IPS-18c (cell line): ENCODE results near the gene TES.

Experiments used
- H3K4me3 ChIP-seq: 2 replicates; pipeline ENCODE4 v1.7.0; 2013; ENCODE audit warnings: low read depth, mild to moderate bottlenecking, low read length, moderate library complexity; ENCODE audit not compliant: insufficient read depth
- H3K9me3 ChIP-seq: one replicate; pipeline ENCODE4 v1.6.1; 2013; ENCODE audit warnings: mild to moderate bottlenecking, low read length, moderate library complexity; ENCODE audit not compliant: control insufficient read depth, insufficient read depth

Gene TES

DNA sequence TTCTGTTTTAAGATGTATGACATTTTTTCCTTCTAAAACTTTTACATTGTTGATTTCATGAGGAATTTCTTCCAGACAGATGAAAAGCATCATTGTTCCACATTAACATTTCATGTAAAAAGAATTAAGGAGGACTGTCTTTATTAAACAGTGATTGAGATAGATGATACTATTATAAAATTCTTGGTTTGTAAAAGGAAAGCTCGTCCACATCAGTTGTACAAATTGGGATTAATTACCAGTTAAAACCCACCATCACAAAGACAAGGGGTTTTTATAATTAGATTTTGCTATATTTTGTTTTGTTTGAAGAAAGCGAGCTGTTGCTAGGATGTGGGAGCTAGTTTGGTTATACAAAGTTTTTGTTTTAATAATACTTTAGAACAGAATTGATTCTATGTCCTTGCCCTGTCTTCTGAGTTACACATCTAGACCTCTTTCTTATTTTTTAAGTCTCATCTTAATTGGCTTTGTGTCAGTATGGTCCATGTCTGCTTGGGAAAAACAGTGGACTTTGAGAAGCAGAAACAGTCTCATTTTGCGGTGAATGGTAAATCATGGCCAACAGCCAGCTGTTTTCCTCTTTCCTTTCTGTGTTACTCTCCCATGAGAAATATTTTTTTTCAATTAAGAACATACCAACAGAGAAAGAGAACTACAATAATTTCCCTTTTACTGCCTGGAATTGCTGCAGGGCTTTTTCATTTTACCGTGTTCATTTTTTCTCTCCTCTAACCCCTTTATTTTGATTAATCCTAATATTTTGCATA, 3.2 kb downstream of the TES start:
- H3K9me3 ChIP-seq, result no peaks in the 10 kb centered on the region
- H3K4me3 ChIP-seq, result no peak overlapping the region

DNA sequence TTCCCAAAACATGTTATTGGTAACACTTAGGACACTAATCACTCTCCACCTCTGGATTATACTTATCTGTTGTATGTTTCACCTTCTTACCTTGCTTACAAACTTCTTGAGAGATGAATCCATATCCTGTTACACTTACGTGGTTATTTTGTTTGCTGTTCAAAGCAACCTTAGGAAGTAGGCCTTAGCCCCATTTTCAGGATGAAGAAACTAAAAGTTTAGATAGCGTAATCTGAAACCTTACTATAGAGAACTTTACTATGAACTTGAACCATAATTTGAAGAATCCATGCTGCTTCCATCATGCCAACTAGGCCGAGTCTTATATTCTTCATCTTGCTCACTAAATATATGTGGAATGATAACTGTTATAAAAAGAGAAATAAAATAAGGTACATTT, 4.6 kb downstream of the TES start:
- no peak overlapping the region for H3K4me3 ChIP-seq
- no peaks in the 10 kb centered on the region for H3K9me3 ChIP-seq

- Histone ChIP-seq H3K4me3 (no peak overlapping the region), H3K9me3 (no peaks in the 10 kb centered on the region)
These were observed 5.2 kb downstream of the TES start for GRCh38 chr7:116215551-116215950.

- no peak overlapping the region for H3K4me3 ChIP-seq
These were observed 6.7 kb downstream of the TES start for GRCh38 chr7:116216956-116217571.

DNA sequence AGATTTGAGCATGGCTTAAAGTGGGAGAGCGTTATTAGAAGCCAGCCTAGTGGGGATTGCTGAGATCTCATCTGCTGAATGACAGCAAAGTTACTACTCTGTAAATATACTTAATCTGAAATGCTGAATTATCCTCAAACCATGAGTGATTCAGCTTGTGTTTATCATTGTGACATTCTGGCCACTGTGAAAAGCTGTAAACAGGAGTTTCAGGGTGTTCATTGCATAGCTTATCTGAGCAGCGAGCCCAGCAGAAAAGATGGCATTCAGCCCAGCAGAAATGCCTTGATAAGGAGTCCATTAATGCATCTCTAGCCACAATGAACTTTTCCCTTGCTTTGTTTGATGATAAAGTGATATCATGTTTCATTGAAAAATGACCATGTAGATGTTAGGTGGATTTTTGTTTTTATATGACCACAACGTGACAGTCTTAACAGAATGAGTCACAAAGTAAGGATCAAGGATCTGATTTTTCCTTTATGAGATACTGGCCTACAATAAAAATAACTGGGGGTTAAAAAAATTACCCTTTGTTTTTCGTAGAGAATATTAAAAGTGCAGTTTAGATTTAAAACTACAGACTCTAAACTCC, 7.8 kb downstream of the TES start:
- no peaks in the 10 kb centered on the region for H3K9me3 ChIP-seq
- no peak overlapping the region for H3K4me3 ChIP-seq

More at GRCh38 chr7:116216956-116217571, 6.7 kb downstream of the TES start:
- no peaks in the 10 kb centered on the region for H3K9me3 ChIP-seq

DNA sequence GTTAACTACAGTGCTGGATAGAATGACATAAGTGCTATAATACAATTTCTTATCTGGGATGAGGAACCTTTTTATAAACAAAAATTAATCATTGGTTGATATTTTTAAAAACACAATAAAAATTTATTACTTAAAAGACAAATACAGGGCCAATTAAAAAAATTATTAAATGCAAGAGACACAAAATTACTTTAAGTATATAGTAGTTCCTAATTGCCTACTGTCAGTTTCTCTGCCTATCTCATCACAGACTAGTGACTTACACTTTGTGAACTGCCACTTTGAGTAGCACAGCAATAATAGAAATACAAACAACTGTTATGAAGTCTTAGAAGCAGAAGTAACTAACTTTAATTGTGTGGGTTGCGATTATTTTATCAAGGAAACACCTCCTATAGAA, 8.4 kb downstream of the TES start:
- Histone ChIP-seq H3K4me3 (no peak overlapping the region), H3K9me3 (no peaks in the 10 kb centered on the region)

GRCh38 chr7:116219288-116219687, 8.9 kb downstream of the TES start:
- Histone ChIP-seq H3K9me3 (no peaks in the 10 kb centered on the region), H3K4me3 (no peak overlapping the region)

- no peaks in the 10 kb centered on the region for H3K9me3 ChIP-seq
- H3K4me3 ChIP-seq, result no peak overlapping the region
These were observed 9.5 kb downstream of the TES start for GRCh38 chr7:116219834-116220233.

DNA sequence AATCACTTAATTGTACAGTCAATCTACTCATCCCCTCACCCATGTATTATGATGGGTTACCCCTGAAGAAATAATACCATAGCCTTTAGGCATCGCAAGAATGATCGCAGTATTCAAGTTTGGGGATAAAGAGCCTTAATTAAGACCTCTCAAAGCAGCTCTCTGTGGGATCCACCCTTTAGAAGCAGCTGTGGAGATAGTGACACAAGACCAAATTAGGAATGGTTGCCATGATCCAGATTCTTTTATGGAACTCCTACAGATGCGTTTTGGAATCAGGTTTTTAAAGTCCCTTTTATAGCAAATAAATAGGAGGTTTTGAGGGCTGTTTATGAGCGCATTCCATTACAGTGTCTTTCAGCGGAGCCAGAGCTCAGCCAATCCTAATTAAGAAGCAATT, 12.2 kb downstream of the TES start:
- Histone ChIP-seq H3K4me3 (no peak overlapping the region), H3K9me3 (no peaks in the 10 kb centered on the region)

DNA sequence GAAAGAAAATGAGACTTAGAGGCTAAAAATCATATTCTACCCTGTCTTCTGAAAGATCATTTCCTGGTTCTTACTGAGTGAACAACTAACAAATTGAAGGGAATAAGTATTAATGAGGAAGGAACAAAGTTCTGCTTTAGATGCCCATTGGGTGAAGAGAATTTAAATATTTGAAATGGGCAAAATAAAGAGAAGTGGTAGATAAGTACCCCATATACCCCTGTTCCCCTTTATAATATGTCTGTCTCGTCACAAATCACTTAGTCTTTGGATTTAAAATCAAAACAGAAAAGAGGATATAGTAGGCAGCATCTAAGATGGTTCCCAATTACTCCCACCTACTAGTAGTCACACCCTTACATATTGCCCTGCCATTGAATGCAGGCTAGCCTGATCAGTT, 13.2 kb downstream of the TES start:
- H3K9me3 ChIP-seq, result no peaks in the 10 kb centered on the region
- H3K4me3 ChIP-seq, result no peak overlapping the region

DNA sequence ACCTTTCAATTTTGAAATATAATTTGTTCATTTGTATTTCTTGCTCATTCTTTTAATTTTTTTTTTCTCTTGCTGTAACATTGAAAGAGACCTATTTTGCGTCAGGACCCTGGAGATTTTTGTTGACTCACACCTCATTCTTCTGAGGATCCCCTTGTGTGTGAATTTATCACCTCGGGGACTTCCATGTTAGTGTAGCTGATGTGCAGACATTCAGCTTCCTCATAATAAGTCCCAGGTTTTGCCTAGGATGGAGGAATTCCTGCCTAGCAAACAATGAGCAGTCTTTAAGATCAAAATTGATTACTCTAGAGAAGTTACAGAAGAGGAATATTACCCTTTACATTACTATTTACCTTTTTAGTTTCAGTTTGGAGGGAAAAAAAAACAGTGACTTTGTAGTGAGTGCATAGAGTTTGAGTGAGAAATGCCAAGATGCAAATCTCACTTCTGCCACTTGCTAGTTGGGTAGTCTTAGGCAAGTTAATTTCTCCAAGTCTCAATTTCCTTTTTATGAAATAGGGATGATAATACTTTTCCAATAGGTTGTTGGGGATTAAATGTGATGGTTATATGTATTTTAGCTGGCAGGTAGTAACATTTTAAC, 14.3 kb downstream of the TES start:
- H3K9me3 ChIP-seq, result no peaks in the 10 kb centered on the region
- no peak overlapping the region for H3K4me3 ChIP-seq

DNA sequence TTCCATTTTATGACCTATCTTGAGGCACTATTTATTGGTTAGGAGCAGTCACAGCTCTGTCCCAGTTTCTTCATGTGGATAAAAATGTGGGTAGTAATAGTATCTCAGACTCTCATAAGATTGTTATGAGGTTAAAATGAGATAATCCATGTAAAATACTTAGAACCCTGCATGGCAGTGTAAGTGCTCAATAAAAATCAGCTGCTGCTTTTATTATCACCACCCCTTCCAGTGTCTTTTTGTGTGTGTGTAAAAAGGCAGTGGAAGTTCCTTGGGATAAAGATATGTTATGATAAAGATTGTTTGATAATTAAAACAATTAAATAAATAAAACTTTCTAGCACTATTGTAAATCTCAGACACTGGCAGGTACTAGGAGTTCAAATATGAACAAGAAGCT, 15.5 kb downstream of the TES start:
- H3K4me3 ChIP-seq, result no peak overlapping the region
- no peaks in the 10 kb centered on the region for H3K9me3 ChIP-seq

DNA sequence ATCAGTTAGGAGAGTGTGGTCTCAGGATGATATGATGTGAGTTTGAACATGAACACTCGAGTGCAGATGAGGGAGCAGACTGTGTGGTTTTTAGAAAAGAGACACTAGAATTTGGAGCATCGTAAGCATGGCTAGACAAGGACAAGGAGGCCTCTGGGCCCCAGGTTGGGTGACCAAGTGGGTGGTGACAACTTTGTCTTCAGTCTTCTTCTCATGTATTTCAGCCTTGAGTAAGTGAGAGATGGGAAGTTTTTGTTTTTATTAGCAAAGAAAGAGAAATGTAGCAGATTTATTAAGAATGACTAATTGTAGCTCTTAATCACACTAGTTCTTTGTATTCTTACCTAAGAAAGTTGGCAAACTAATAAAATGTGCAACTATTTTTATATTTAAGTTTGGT, 16.3 kb downstream of the TES start:
- no peaks in the 10 kb centered on the region for H3K9me3 ChIP-seq

DNA sequence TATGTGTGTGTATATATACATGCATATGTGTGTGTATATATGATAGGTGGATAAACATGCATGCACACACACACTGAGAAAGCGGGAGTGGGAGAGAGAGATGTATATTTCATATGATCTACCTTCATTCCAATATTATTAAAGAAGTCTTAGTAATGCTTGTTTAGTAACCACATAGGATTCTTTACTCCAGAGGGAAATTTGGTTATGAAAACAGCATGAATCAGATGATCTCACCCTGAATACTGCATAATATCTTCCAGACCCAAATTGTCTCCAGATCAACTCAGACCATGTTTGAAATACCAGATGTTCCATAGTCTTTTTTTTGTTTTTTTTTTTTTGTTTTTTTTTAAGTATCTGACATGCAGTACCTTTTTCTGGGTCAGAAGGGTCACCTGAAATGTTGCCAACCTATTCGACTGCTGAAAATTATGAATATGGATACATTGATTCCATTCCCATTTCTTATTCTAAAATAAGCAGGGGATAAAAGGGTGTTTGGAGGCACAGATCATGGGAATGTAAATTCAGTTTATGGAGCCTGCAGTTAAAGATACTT, 17.4 kb downstream of the TES start:
- Histone ChIP-seq H3K4me3 (no peak overlapping the region), H3K9me3 (no peaks in the 10 kb centered on the region)

More for the DNA sequence above, 16.3 kb downstream of the TES start:
- no peak overlapping the region for H3K4me3 ChIP-seq

DNA sequence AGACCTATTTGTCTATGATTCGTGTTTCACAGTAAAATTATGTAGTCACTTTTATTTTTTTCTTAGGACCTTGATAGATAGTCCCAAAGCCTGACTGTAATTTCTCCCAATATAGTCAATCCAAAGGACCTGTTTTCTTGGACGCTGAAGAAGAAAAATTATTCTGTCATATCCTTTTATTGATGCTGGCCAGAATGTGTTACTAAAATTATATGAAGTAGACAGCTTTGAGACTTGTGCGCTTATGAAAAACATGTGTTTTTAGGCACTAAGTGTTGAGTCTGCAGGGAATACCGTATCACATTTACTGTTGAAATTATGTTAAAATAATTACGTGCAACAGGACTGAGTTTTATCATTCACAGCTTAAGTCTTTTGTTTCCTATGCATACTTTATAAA, 17.9 kb downstream of the TES start:
- no peak overlapping the region for H3K4me3 ChIP-seq

DNA sequence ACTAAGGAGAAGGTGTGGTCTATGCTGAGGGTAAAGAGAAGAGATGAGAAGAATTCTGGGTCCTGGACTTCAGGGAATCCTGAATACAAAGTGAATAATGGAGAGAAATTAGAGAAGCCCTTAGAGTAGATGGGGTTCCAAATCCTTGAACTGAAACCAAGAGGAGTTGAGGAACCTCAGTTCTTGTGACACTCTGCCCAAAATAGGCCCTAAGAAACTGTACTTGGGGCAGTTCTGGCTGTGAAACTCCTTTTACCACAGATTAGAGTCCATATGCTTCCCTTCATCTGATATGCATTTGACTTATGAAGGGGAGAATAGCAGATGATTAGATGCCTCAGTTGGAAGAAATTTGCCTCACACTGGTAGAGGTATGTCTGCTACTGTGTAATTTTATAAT, 19.0 kb downstream of the TES start:
- H3K9me3 ChIP-seq, result no peaks in the 10 kb centered on the region
- H3K4me3 ChIP-seq, result no peak overlapping the region

More for the DNA sequence above, 17.9 kb downstream of the TES start:
- no peaks in the 10 kb centered on the region for H3K9me3 ChIP-seq

DNA sequence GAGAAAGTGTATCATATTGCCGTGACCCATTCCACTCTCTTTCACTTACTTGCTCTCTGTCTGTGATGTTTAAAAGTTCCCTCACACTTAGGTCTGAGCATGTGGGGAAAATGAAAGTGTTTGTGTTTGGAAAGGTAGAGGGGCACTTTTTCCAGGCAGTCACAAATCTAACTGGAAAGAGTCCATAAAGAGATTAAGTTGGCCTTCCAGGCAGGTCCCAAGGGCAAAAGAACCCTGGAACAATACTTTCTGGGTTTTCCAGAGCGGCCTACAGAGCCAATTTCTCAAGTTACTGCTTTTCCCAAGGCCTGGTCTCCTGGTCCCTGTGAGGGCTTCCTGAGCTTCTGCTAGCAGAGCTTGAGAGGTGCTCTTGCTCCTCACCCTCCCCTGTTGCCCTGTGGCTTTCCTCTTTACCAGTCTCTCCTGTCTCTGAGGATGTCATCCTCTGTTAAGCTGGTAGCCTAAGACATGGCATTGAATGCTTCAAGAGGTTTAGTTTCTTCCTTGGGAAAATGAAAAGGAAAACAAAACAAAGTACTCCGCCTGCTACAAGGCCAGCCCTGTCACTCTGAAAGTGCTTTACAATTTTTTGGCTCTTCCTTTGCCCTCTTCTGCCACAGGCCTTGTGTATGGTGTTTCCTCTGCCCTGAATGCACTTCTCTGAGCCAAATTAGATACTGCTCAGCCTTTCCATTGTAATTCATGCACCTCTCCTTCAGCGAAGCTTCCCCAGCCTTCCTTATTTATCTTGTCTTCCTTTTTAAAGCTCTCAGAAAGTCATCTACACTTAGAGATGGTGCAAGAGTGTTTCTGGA, 20.1 kb downstream of the TES start:
- H3K4me3 ChIP-seq, result no peak overlapping the region
- no peaks in the 10 kb centered on the region for H3K9me3 ChIP-seq
